GM21381 (cell line): ENCODE results near the gene TXNL4A.

Experiments
- ATAC-seq: cut with Tn5 transposase; IDR thresholded peaks from one replicate; pipeline ENCODE4 v1.9.1; 2021; ENCODE audit warnings: mild to moderate bottlenecking, moderate library complexity; ENCODE audit not compliant: unreplicated experiment

The TXNL4A gene

DNA sequence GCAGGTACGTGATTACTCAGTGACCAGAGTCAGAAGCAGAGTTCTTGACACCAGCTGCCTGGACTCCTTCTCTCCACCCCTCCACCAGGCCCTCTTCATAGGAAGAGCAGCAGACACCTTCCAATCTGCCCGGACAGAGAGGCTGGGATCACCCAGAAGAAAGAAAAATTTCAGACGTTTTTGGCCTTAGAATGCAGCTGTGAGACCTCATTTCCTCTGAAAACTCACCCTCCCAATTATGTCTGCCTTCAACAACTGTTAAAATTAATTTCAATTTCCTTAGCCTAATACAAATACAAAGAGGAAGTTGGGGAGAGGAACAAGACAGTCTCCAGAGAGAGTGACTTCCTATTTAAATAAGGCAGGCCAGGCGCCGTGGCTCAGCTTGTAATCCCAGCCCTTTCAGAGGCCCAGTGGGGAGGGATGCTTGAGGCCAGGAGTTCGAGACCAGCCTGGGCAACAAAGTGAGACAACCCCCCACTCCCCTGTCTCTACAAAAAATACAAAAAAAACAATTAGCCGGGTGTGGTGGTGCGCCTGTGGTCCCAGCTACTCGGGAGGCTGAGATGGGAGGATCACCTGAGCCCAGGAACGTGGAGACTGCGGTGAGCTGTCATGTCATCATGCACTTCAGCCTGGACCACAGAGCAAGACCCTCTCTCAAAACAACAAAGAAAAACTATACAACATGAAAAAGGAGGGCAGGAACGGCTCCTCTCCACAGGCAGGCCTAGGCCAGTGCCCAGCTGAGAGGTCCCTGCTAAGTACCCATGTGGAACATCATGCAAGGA, 38.5 kb downstream of the TXNL4A start:
- ATAC-seq = no peak

DNA sequence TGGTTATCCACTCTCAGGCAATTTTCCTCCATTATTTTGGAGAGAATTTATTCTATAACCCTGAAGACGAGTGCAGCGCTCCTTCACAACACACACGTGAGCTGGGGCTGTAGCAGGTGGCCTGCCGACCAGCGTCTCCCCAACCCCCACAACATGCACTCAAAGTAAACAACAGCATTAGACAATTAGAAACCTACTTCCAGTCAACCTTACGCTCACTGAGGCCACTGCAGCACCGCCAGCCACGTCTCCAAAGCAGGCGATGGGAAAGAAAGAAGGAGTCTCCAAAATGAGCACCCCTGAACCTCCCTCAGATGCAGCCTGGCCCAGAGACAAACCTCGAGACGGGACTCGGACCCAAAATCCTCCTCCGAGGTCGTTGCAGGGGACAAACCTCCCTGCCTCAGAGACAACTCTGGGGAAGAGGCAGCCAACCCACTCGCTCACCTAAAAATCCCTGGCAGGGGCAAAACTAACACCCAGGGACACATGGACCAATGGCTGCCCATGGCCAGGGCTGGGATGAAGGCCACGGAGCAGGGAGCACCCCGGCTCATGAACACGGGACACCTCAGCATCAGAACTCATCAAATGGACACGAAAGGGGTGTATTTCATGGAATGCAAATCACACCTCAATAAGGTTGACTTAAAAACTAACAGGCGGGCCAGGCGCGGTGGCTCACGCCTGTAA, 39.5 kb downstream of the TXNL4A start:
- no peak for ATAC-seq

DNA sequence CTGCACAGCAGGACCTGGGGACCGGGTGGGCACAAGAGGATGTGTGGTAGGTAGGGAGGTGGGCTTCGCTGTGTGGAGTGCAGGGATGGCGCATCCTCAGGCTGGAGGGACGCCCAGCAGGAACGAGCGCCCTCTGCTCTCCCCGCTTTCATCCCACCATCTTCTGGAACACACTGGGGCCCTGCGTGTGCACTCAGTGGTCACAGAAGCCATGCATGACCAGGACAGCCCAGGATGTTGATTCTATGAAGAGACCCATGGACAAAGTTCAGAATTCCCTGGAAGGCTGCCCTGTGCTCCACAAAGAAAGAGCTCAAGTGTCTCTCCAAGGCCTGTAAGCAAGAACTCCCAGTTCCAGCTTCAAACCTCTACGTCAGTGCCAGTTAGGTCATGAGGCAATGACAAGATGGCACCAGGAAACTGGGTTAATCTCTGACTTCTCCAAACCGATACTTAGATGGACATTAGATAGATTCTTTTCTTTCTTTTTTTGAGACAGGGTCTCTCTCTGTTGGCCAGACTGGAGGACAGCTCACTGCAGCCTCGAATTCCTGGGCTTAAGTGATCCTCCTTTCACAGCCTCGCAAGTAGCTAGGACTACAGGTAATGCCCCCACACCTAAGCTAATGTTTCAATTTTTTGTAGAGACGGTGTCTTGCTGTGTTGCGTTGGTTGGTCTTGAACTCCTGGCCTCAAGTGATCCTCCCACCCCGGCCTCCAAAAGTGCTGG, 40.3 kb downstream of the TXNL4A start:
- no peak for ATAC-seq

DNA sequence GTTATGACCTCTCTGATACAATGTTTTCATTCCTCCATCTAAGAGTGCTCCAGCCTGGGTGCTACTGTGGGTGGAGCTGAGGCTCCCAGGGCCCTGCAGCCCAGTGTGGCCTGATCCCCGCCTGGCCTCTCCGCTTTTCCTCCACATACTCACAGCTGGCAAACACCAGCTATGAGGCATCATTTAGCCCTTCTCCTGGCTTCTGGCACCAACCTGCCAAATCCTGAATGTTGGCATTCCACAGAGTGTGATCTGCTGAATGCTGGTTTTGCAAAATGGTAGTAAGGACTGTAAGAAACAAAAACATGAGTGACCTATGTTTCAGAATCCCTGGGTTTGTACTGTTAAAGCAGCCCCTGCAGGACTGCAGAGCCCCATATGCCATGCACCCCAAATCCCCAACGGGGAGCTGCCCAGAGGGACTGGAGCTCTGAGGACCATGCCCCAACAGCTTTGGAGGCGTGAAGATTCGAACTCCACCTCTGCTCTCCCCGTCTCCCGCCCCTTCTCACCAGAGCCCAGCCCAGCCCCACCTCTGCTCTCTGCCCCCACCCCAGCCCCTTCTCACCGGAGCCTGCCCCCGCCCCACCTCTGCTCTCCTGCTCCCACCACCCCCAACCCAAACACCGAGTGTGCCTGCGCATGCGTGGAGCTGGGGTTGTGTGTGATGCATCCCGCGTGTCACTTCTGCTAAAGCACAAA, 41.2 kb downstream of the TXNL4A start:
- ATAC-seq = no peak

DNA sequence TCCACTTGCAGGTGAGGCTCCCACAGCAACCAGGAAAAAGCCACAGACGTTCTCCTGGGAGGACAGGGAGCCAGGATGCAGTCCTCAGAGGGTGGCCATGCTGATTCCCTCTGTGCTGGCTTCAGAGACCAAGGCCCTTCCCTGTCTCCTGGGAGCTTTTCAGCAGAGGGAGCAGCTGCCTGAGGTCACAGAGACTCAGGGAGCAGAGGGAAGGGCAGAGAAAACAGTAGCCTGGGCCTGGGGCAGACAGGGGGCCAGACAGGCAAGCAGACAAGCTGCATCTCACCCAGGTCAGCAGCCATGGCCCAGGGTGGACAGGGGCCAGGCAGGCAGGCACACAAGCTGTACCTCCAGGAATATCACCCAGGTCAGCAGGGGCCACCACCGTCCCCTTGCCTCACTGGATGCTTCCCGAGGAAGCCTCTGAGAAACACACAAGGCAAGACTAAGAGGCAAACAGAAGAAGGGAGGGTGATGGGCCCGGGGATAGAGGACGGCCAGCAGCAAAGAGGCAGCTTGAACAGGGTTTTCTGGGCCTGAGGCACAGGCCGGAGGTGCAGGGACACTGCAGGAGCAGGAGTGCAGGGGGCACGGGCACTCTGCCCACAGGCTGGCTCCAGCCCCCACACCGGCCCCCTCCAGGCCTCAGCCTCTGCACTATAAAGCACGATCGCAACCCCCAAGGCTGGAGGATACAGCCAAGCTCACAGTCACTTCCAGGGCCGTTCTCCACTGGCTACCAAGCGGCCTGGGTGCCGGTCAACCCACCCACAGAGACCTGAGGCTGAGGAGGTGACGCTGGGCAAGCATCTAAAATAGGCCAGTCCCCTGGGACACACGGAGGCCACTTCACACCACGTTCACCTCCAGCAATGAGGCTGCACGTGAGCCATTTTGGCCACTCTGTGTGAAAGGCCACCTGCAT, 43.0 kb downstream of the TXNL4A start:
- no peak for ATAC-seq

DNA sequence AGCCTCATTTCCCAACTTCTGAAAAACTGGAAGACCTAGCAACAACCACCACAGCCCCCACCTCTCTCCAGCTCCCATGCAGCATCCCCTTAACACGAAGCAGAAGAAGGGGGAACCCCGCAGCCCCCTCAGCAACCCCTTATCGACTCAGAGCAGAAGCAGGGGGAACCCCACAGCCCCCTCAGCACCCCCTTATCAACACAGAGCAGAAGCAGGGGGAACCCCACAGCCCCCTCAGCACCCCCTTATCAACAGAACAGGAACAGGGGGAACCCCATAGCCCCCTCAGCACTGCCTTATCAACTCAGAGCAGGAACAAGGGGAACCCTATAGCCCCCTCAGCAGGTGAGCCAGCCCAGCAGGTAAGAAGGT, 43.6 kb downstream of the TXNL4A start:
- no peak for ATAC-seq

DNA sequence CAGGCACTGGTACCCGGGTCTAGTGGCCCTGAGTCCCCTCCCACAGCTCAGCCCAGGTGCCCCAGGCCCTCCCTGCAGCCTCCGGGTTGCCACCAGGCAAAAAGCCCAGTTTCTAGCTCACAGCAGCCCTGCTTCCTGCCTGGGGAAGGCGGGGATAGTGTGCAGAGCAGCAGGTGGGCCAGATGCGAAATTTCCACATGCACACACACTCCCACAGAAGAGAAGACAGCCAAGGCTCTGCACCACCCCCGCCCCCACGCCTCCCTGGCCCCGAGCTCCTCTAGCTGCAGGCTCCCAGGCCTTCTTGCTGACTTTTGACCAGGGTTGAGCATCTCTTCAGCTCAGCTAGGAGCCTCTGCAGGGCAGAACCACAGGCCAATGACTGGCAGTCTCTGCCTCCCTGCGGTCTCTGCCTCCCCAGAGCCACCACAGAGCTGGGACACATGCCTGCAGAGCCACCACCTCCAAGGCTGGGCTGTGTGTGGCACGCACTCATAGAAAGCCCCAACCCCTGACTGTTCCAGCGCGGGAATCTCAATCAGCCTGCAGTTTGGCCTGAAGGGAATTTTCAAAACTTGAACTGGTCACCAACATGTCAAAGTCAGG, 44.1 kb downstream of the TXNL4A start:
- ATAC-seq = no peak

DNA sequence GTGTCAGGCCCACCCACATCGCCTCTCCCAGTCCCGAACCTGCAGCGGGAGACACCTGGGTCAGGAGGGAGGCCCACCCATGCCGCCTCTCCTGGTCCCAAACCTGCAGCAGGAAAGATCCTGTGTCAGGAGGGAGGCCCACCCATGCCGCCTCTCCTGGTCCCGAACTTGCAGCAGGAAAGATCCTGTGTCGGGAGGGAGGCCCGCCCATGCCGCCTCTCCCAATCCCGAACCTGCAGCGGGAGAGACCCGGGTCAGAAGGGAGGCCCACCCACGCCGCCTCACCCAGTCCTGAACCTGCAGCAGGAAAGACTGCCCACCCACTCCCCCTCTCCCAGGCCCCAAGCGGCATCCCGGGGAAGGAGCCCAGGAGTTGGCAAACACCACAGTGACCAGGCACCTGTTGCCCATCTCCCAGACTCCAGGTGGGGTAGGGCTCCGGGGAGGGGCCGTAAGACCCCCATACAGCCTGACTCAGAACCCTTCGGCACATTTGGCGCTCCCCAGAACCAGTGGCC, 44.7 kb downstream of the TXNL4A start:
- no peak for ATAC-seq

DNA sequence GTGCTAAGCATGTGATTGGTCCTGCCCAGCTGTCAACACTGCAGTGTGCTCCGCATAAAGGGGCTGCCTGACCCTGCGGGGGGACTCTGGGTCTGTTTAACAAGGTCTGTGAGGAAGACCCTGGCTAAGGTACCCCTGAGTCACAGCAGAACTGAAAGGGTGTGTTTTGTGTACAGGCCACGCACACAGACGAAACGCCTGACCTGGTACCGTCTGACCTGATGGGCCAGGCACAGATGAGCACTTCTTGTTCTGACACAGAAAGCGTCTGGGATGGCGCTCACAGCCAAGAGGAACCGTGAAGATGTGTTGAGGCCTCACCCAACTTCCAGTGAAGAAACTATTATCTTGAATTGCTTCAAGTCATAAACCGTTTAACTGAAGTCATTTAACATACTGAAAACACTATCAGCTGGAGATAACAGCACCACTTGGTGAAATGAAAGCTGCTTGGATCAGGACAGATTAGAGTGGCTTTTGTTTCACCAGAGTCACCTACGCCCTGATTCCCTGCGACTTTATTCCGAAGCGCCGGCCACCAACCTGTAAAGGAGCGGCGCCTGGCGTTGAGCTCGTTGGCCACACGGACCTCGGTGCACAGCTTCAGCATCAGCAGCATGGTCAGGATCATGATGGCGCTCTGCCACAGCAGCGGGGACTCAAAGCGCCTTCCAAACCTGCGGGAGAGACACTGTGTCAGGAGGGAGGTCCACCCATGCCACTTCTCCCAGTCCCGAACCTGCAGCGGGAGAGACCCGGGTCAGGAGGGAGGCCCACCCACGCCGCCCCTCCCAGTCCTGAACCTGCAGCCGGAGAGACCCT, 45.4 kb downstream of the TXNL4A start:
- ATAC-seq = no peak

DNA sequence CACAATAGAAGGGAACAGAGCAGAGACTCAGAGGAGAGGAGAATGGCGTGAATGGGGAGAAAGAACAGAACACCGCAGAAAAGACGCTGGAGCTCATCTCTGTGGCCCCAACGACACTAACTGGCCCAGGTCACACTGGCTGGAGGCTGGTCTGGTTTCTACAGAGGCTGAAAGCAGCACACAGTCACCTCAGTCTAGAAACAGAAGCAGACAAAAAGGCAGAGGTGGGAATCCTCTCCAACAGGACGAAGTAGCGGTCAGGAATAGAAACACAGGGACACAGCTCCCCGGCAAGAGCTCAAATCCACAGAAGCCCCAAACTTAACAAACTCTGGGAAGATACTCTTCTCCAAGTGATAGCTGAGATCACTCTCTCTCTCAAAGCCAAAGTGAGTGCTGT, 46.2 kb downstream of the TXNL4A start:
- no peak for ATAC-seq

DNA sequence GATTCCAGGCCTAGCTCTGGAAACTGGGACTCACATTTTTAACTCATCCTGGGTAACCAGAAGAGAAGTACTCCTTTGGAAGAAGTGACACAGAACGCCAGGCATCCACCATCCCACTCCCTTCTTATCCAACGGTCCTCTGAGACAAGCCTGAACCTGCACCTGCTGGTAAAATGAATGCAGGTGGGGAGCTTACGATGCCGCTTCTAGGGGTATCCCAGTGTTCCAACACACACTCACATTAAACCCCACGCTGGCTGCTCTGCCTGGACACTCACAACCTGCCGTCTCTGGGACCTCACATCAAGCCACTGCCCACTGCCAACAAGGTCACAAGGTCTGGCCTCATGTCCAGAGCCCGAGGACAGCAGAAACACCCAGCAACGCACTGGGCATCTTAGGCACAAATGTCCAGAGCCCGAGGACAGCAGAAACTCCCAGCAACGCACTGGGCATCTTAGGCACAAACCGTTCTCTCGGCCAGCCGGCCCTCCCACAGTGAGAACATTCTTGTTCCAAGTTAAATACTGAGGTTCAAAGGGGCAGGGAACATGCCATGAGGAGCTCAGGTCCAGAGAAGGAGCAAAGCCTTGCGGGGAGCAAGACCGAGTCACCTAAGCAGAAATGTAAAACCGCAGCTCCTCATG, 46.8 kb downstream of the TXNL4A start:
- no peak for ATAC-seq

DNA sequence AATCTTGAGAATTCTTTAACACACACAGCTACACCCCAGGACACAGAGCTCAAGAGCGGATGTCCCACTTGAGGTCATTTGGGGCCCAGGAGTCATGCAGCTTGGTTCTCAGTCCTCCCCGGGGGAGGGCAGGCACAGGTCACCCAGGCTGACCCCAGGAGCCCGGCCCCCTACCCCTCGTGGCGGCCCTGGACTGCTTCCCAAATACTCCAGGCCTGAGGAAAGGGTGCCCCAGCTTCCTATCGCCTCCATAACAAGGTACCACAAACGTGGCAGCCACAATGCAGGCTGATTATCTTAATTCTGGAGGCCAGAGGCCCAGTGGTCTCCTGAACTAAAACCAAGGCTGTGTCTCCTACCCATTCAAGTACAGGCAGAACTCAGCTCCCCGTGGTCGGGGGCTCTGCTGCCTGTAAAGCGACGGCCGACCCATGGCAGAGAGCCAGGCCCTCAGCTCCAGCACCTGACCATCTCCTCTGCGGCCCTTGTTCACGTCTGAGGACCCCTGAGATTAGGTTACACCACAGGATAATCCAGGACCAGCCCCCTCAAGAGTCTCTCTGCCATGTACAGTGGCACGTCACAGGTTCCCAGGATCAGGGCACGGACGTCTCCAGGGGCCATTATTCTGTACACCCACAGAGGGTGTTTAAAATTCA, 47.4 kb downstream of the TXNL4A start:
- no peak for ATAC-seq

DNA sequence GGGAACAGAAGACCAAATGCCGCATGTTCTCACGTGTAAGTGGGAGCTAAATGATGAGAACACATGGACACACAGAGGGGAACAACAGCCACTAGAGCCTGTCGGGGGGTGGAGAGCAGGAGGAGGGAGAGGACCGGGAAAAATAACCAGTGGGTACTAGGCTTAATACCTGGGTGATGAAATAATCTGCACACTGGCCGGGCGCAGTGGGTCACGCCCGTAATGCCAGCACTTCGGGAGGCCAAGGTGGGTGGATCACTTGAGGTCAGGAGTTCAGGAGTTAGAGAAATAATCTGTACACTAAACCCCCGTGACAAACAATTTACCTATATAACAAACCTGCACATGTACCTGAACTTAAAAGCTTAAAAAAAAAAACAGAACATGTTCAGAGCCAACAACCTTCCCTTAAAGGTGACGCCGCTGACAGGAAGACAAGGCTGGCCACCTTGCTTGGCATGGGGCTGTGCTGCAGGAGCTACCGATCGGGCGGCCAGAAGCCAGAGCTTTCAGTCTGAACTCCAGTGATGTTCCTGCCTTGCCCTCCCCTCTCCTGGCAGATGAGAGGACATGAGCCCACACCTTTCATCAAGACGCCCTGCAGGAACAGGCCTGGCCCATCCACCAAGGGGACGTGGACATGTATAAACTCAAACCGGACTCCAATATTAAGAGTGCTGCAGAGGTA, 48.1 kb downstream of the TXNL4A start:
- ATAC-seq = no peak

DNA sequence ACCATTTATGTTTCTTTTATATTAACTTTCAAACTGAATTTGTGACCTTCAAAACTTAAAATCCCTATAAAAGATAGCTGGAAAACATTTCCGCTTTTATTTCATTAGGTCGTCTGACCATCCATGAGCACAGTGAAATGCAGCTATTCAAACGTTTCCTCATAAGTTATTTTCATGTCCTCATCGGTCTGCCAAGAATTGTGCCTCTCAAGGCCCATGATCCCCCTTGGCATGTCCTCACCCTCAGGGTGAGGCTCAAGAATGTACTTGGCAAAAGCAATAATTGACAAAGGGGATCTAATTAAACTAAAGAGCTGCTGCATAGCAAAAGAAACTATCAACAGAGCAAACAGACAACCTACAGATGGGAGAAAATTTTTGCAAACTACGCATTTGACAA, 49.3 kb downstream of the TXNL4A start:
- ATAC-seq = no peak

DNA sequence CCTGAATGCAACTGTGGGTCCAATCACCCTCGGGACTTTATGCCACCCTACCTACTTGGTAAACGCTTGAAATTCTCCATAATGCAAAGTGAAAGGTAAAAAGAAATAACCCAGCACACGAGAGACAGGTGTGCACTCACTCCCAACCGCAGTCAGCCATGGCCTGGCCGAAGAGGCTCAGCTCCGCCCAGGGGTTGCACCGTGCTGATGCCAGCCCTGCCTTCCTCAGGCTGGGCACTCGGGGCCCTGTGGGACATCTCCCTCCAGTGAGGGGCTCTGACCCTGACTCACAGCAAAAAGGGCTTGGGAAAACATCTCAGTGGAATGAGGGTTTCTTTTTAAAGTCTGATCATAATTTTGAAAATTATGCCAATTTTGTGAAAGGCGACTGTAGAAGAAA, 50.2 kb downstream of the TXNL4A start:
- ATAC-seq = no peak

DNA sequence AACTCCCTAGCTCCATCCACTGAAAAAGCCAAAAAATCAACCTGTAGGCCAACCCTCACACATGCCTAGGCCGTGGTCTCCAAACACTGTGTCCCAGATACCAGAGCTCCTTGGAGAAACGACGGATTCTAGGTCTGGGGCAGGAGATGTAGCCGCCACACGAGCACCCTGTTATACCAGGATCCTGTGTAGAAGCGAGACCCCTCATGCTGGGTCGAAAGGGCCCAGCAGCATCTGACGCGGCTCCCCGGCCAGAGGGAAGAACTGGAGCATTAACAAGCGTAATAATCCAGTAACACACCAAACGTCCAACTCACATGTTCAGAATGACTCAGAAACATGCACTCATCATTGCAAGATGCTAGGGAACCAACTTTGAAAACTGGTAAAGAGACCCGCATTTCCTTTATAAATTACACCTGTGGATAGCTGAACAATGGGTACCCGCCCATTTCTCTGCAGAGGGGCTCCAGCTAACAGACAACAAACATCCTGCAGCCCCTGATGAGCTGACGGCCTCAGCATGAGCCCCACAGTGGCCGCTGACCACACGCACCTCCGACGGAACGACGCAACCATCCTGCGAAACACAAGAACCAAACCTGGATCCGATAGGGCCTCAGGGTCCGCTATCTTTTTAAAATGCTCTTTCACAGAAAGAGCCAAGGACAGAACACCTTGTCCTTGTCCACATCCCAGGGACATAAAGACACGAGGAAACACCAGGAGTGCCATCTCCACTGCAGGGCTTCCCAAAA, 51.1 kb downstream of the TXNL4A start:
- ATAC-seq = no peak
